HG03469 (cell line): Measurements from ENCODE around the gene AKAP17A.

ENCODE experiments used
- ATAC-seq: cut with Tn5 transposase; IDR thresholded peaks from one replicate; pipeline ENCODE4 v1.9.1; 2021; ENCODE audit warnings: mild to moderate bottlenecking, moderate library complexity, moderate number of reproducible peaks; ENCODE audit not compliant: unreplicated experiment

The AKAP17A gene

GRCh38 chrX:1581132-1581531, 10.3 kb upstream of the AKAP17A start:
- ATAC-seq = no peak

- ATAC-seq = peak; percentile 84
These were observed 8.5 kb upstream of the AKAP17A start for GRCh38 chrX:1582686-1583437.

DNA sequence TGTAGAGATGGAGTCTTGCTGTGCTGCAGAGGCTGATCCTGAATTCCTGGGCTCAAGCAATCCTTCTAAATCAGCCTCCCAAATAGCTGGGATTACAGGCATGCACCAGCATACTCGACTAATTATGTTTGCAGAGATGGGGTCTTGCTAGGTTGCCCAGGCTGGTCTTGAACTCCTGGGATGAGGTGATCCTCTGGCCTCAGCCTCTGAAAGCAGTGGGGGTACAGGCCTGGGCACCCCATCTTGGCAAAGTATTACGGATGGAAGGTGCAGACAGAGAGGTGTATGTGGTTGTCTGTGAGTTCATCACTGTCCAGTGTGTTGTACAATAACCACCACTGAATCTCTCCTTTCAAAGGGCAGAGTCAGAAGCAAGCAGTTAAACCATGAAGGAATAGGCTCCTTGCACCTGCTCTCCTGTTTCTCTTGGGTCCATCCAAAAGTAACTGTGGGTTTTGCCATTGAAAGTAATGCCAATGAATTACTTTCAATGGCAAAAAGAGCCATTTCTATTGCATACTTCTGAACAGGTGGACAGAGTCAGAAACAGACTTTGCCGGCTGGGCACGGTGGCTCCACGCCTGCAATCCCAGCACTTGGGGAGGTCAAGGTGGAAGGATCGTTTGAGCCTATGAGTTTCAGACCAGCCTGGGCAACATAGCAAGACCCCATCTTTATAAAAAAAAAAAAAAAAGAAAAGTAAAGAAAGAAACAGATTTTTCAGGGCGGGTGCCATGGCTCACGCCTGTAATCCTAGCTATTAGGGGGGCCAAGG, 7.0 kb upstream of the AKAP17A start:
- ATAC-seq = no peak

DNA sequence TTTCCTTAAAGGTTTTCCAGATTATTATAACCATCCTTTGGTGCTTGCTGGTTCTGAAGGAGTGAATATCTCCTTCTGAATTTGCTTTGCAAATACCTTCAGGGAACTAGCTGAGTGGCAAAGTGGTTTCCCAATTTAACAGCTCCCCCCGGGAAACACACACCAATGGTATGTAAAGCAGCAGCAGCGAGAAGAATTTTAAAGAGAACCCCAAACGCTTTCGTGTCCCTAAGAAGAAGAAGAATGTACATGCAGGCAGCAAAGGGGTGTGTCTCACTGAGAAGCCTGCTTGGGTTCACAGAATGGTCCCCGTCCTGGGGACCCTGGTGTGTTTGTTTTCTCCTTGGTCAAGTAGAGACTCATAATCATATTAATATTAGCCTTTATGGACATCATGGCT, 4.2 kb upstream of the AKAP17A start:
- no peak for ATAC-seq

DNA sequence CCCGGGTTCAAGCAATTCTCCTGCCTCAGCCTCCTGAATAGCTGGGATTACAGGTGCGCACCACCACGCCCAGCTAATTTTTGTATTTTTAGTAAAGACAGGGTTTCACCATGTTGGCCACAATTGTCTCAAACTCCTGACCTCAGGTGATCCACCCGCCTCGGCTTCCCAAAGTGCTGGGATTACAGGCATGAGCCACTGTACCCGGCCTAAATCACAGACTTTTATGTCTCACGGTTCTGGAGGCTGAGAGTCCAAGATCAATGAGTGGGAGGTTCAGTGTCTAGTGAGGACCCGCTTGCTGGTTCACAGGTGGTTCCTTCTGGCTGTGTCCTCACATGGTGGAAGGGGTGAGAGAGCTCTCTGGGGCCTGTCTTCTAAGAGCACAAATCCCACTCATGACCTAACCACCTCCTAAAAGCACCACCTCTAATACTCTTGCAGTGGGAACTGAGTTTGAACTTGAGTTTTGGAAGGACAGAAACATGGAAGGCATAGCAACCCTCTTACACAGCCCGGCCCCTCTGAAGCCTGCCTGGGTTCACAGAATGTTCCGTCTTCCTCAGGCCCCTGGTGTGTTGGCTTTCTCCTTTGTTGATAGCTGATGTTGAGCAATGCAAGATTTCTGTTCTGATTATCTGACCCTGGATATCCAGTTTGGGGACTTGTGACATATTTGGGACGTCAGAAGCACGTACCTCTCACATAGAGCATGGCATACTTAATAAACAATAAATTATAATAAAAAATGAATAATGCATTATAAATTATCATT, 1.9 kb upstream of the AKAP17A start:
- ATAC-seq = no peak

GRCh38 chrX:1591863-1592469, 562 bp downstream of the AKAP17A start:
- no peak for ATAC-seq

GRCh38 chrX:1592470-1593142, 1.2 kb downstream of the AKAP17A start:
- peak; percentile 29 for ATAC-seq

DNA sequence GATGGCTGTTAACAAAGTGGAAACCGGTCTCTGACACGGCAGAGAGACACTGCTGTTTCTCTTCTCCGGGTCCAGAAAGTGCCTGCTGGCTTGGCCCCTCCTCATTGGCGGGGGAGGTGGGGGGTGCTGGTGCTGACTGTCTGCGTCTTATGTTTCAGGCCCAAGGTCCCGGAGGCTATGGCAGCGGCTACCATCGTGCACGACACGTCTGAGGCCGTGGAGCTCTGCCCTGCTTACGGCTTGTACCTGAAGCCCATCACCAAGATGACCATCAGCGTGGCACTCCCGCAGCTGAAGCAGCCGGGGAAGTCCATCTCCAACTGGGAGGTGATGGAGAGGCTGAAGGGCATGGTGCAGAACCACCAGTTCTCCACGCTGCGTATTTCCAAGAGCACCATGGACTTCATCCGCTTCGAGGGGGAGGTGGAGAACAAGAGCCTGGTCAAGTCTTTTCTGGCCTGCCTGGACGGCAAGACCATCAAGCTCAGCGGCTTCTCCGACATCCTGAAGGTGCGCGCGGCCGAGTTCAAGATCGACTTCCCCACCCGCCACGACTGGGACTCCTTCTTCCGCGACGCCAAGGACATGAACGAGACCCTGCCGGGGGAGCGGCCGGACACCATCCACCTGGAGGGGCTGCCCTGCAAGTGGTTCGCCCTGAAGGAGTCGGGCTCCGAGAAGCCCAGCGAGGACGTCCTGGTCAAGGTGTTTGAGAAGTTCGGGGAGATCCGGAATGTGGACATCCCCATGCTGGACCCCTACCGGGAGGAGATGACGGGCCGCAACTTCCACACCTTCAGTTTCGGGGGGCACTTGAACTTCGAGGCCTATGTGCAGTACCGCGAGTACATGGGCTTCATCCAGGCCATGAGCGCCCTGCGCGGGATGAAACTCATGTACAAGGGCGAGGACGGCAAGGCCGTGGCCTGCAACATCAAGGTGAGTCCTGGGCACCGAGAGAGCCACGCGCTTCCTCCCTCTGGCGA, 2.2 kb downstream of the AKAP17A start:
- no peak for ATAC-seq

DNA sequence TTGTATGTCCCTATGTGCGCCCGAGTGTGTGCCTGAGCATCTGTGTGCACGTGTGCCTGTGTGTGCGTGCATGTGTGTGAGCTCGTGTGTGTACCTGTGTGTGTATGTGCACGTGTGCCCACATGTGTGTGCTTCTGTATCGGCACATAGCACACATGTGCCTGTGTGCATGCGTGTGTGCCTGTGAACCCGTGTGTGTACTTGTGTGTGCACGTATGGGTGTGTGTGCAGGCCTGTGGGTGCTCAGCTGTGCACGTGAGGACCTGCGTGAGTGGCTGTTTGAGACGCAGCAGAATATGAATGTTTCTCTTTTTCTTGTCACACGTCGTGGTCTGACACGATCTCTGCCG, 4.3 kb downstream of the AKAP17A start:
- no peak for ATAC-seq

- ATAC-seq = no peak
These were observed 5.4 kb downstream of the AKAP17A start for GRCh38 chrX:1596676-1597344.

GRCh38 chrX:1597345-1598020, 6.1 kb downstream of the AKAP17A start:
- ATAC-seq = no peak

- no peak for ATAC-seq
These were observed 6.8 kb downstream of the AKAP17A start for GRCh38 chrX:1598021-1598875.

GRCh38 chrX:1598876-1599790, 7.7 kb downstream of the AKAP17A start:
- no peak for ATAC-seq

- no peak for ATAC-seq
These were observed 8.5 kb downstream of the AKAP17A start for GRCh38 chrX:1599791-1600405.

GRCh38 chrX:1600406-1601050, 9.1 kb downstream of the AKAP17A start:
- no peak for ATAC-seq
